HepG2 (cell line): Measurements from ENCODE around the gene ARFGAP2. TPM values are rescaled to one million over a fixed set of nuclear protein-coding genes. Genes with fewer than 3 reads are reported as not detected.

Source experiments
- E2F2 ChIP-seq: sonication (generic); formaldehyde crosslinking; IDR thresholded peaks from 2 replicates; pipeline ENCODE4 v1.4.0; 2020; ENCODE audit warnings: missing genetic modification reagents, borderline replicate concordance
- FOXA3 ChIP-seq: IDR thresholded peaks from 2 replicates; pipeline ENCODE4 v1.6.1; 2016; ENCODE audit warnings: missing genetic modification reagents, missing compliant biosample characterization
- GATAD2A ChIP-seq: IDR thresholded peaks from 2 replicates; pipeline ENCODE4 v1.6.1; 2016
- GZF1 ChIP-seq: sonication (generic); formaldehyde crosslinking; IDR thresholded peaks from 2 replicates; pipeline ENCODE4 v1.5.1; 2020; ENCODE audit warnings: mild to moderate bottlenecking, missing genetic modification reagents
- HBP1 ChIP-seq: IDR thresholded peaks from 2 replicates; pipeline ENCODE4 v1.6.1; 2016; ENCODE audit warnings: low read depth, control low read depth
- HDAC1 ChIP-seq: sonication (generic); formaldehyde crosslinking; IDR thresholded peaks from 2 replicates; pipeline ENCODE4 v1.5.1; 2020; ENCODE audit warnings: mild to moderate bottlenecking, missing genetic modification reagents
- HNF4A ChIP-seq: sonication (generic); formaldehyde crosslinking; IDR thresholded peaks from 2 replicates; pipeline ENCODE4 v1.4.0; 2020; ENCODE audit warnings: missing genetic modification reagents
- POLR2A ChIP-seq, 2 experiments: IDR thresholded peaks; 2 replicates each; pipeline ENCODE4 v1.6.1; 2011; ENCODE audit warnings: low read depth in 2 of 2, low read length in 2 of 2, mild to moderate bottlenecking in 1 of 2, moderate library complexity in 1 of 2; ENCODE audit not compliant: insufficient read depth in 1 of 2
- RAD21 ChIP-seq: fragments of 450-650 bp; formaldehyde crosslinking; IDR thresholded peaks from 2 replicates; pipeline ENCODE4 v1.5.0; 2020; ENCODE audit warnings: mild to moderate bottlenecking
- SKIL ChIP-seq: sonication (generic); formaldehyde crosslinking; IDR thresholded peaks from 2 replicates; pipeline ENCODE4 v1.8.0; 2022; ENCODE audit warnings: missing genetic modification reagents, mild to moderate bottlenecking, moderate library complexity, borderline replicate concordance
- U2AF1 ChIP-seq: fragments of 200-400 bp; formaldehyde crosslinking; optimal IDR thresholded peaks from 2 replicates; pipeline ENCODE3; 2017; ENCODE audit warnings: mild to moderate bottlenecking, low read depth, low read length
- ZBTB7B ChIP-seq: sonication (generic); formaldehyde crosslinking; IDR thresholded peaks from 2 replicates; pipeline ENCODE4 v1.4.0; 2020; ENCODE audit warnings: missing genetic modification reagents
- ZNF24 ChIP-seq: fragments of 450-650 bp; IDR thresholded peaks from 2 replicates; pipeline ENCODE4 v1.6.1; 2017; ENCODE audit warnings: antibody characterized with exemption, mild to moderate bottlenecking
- ZNF350 ChIP-seq: sonication (generic); formaldehyde crosslinking; IDR thresholded peaks from 2 replicates; pipeline ENCODE4 v1.4.0; 2020; ENCODE audit warnings: mild to moderate bottlenecking, low read depth, missing genetic modification reagents, borderline replicate concordance
- ZNF407 ChIP-seq: sonication (generic); formaldehyde crosslinking; IDR thresholded peaks from one replicate; pipeline ENCODE4 v1.5.1; 2020; ENCODE audit warnings: mild to moderate bottlenecking, missing genetic modification reagents; ENCODE audit errors: not compliant biosample characterization
- ZNF572 ChIP-seq: sonication (generic); formaldehyde crosslinking; IDR thresholded peaks from 2 replicates; pipeline ENCODE4 v1.5.1; 2020; ENCODE audit warnings: mild to moderate bottlenecking, missing genetic modification reagents
- ZNF768 ChIP-seq: sonication (generic); formaldehyde crosslinking; IDR thresholded peaks from 2 replicates; pipeline ENCODE4 v1.4.0; 2020; ENCODE audit warnings: missing genetic modification reagents
- polyA plus RNA-seq, 8 experiments: library from polyadenylated mRNA; depleted of rRNA in 3 of 8; stranded (reverse) in 7 of 8; unstranded in 1 of 8; fragments of >200 nt; fragmentation: Illumina TruSeq in 4 of 8; extraction: Trizol in 4 of 8; gene quantifications; 2 replicates each; pipeline versions ENCODE4 v1.2.1 to v1.2.3, GENCODE V29; 2011 to 2016; ENCODE audit warnings: low read depth in 4 of 8, missing spikeins in 1 of 8, mixed read lengths in 1 of 8; ENCODE audit not compliant: insufficient read depth in 1 of 8
- total RNA-seq, 5 experiments: library from RNA; depleted of rRNA; stranded (reverse); fragments of >200 nt; fragmentation: Illumina TruSeq; extraction: Trizol; gene quantifications; 2 replicates each; pipeline ENCODE4 v1.2.3, GENCODE V29; 2016; ENCODE audit warnings: low read depth in 1 of 5

Gene ARFGAP2
- total and polyA plus RNA-seq, 2 of the 13 experiments (the other 11 are each of a cell fraction or from before 2014, with no cell fraction given) = 32.3 to 75.3 TPM

- TF ChIP-seq ZBTB7B (CRISPR knock-in tag) = peak; percentile 63; the same call in 1 of the 2 replicates
- TF ChIP-seq HNF4A (CRISPR knock-in tag) = peak; percentile 73
- peak; percentile 72; the same call in 1 of the 2 replicates for TF ChIP-seq HBP1 (CRISPR knock-in tag)
- TF ChIP-seq RAD21 (CRISPR knock-in tag) = peak; percentile 46
- peak; percentile 63 for TF ChIP-seq U2AF1
- TF ChIP-seq SKIL (CRISPR knock-in tag) = 0 out of 2 replicates have a peak, but pooled peaks have one; percentile 66
- peak; percentile 86; the same call in 1 of the 2 replicates for TF ChIP-seq ZNF572
- TF ChIP-seq E2F2 (CRISPR knock-in tag) = no peak
- TF ChIP-seq GZF1 (CRISPR knock-in tag) = peak; percentile 38; the same call in 1 of the 2 replicates
- TF ChIP-seq ZNF24 = no peak
- peak; percentile 50 for TF ChIP-seq GATAD2A (CRISPR knock-in tag)
- no peak for TF ChIP-seq ZNF407 (CRISPR knock-in tag)
- TF ChIP-seq ZNF350 = peak; percentile 75; the same call in 1 of the 2 replicates
- TF ChIP-seq FOXA3 (CRISPR knock-in tag) = peak; percentile 70
- peak; percentile 82; the same call in 1 of the 2 replicates for TF ChIP-seq ZNF768 (CRISPR knock-in tag)
- TF ChIP-seq POLR2A (IDR thresholded peaks at IDR 0.05; ENCODE audit: insufficient read depth in 1 of 2, low read depth in 2 of 2, low read length in 2 of 2) = peak in 1 of 2 experiments; percentile 73; a peak in 2 of 4 replicates
- TF ChIP-seq HDAC1 (CRISPR knock-in tag) = peak; percentile 90; the same call in 1 of the 2 replicates
Observed at GRCh38 chr11:47184711-47185304, 8.1 kb upstream of the ARFGAP2 start (continued).
